RCC 7860 (cell line): ENCODE data around the gene LRRC26.

ENCODE experiments used
- DNase-seq: peaks from one replicate; pipeline ENCODE4 v3.0.0-alpha.2; 2015; ENCODE audit warnings: low spot score
- FAIRE-seq: peaks from 2 replicates; lab custom pipeline; 2012; peaks lifted over from hg19 to GRCh38; lab: Jason Lieb, UNC

The LRRC26 gene

GRCh38 chr9:137184881-137185660 lies 15.2 kb upstream of the LRRC26 start:
- FAIRE-seq (no peak), DNase-seq (no peak)

- FAIRE-seq, result no peak
- DNase-seq, result no peak
Measured at GRCh38 chr9:137183980-137184595, 14.2 kb upstream of the LRRC26 start.

GRCh38 chr9:137182836-137183235 lies 13.0 kb upstream of the LRRC26 start:
- FAIRE-seq (no peak), DNase-seq (no peak)

- DNase-seq, result no peak
- FAIRE-seq, result no peak
Measured at GRCh38 chr9:137181680-137182079, 11.8 kb upstream of the LRRC26 start.

GRCh38 chr9:137180491-137180890 lies 10.6 kb upstream of the LRRC26 start:
- FAIRE-seq, result no peak
- no peak for DNase-seq

- DNase-seq (no peak), FAIRE-seq (no peak)
Measured at GRCh38 chr9:137179761-137180160, 9.9 kb upstream of the LRRC26 start.

- FAIRE-seq, result no peak
- no peak for DNase-seq
Measured at GRCh38 chr9:137178939-137179630, 9.2 kb upstream of the LRRC26 start.

- FAIRE-seq (no peak), DNase-seq (peak; percentile 35)
Measured at GRCh38 chr9:137178201-137178938, 8.5 kb upstream of the LRRC26 start.

- FAIRE-seq (no peak), DNase-seq (no peak)
Measured at GRCh38 chr9:137176302-137177182, 6.7 kb upstream of the LRRC26 start.

GRCh38 chr9:137175345-137175961 lies 5.6 kb upstream of the LRRC26 start:
- DNase-seq (no peak), FAIRE-seq (no peak)

- no peak for FAIRE-seq
- no peak for DNase-seq
Measured at GRCh38 chr9:137174722-137175293, 5.0 kb upstream of the LRRC26 start.

- no peak for FAIRE-seq
- no peak for DNase-seq
Measured at GRCh38 chr9:137173796-137174664, 4.2 kb upstream of the LRRC26 start.

GRCh38 chr9:137172901-137173795 lies 3.3 kb upstream of the LRRC26 start:
- FAIRE-seq (no peak), DNase-seq (no peak)

GRCh38 chr9:137171149-137171900 lies 1.5 kb upstream of the LRRC26 start:
- no peak for FAIRE-seq
- DNase-seq, result no peak

GRCh38 chr9:137170486-137171148 lies 766 bp upstream of the LRRC26 start:
- FAIRE-seq, result no peak
- no peak for DNase-seq
